Right cardiac atrium (tissue), 5 donors: ENCODE data around the gene HCAR2. TPM values are rescaled to one million over a fixed set of nuclear protein-coding genes. Genes with fewer than 3 reads are reported as not detected.
"Not testable (repeated sequence)": the region's sequence is repeated elsewhere in the genome, so short reads cannot be mapped to it uniquely, and the experiment has no call there.

Experiments
- ATAC-seq, 2 donors: fragments of 200-7000 bp; cut with Tn5 transposase; one replicate each; pipeline versions ENCODE4 v1.8.0 to v1.9.1; 2020; ENCODE audit warnings: moderate library complexity in 2 of 2, mild to moderate bottlenecking in 1 of 2
- DNase-seq, 3 donors: peaks; one replicate each; pipeline ENCODE4 v3.0.0-alpha.2; 2020
- H3K27ac ChIP-seq: one replicate; pipeline ENCODE4 v1.5.1; 2013; ENCODE audit warnings: mild to moderate bottlenecking, low read length, control low read depth, moderate library complexity
- H3K27me3 ChIP-seq: one replicate; pipeline ENCODE4 v1.6.1; 2013; ENCODE audit not compliant: control insufficient read depth, insufficient read depth
- H3K4me1 ChIP-seq: one replicate; pipeline ENCODE4 v1.6.1; 2013; ENCODE audit warnings: low read length; ENCODE audit not compliant: control insufficient read depth, insufficient read depth
- H3K4me3 ChIP-seq: one replicate; pipeline ENCODE4 v1.5.1; 2013; ENCODE audit warnings: low read length, control low read depth
- H3K9me3 ChIP-seq: one replicate; pipeline ENCODE4 v1.6.1; 2013; ENCODE audit warnings: low read length; ENCODE audit not compliant: control insufficient read depth
- WGBS: extraction: QIAGEN DNeasy Blood & Tissue Kit; methylation state at CpG from one replicate; pipeline ENCODE4 v1.1.7; 2013; 5-methylcytosine and 5-hydroxymethylcytosine counted together
- intact Hi-C, 4 donors: fragments of 100-400 bp; cut with DNase I; formaldehyde crosslinking; loops; one replicate each; pipeline versions ENCODE4 v1.11.0 to v1.14.0; 2022 to 2023
- polyA plus RNA-seq: library from polyadenylated mRNA; stranded (reverse); fragments of 200-250 nt; gene quantifications from one replicate; pipeline ENCODE4 v1.2.3, GENCODE V29; 2013
- total RNA-seq, 4 donors: library from RNA; stranded (reverse); fragmentation: NEBNext Ultra II Directional; extraction: Animal tissue kit (Norgen Biotek cat#: 25700); gene quantifications; one replicate each; pipeline ENCODE4 v1.2.1, GENCODE V29; 2021
- donor health status: healthy with polysubstance abuse.
- donor health status: DM: no; HTN: yes; CAD: no.
- donor health status: DM: no; HTN: no; CAD: no.
- donor health status: DM: no; HTN: yes; CAD: no; lungs with severe emphysema.
- donor health status: DM: yes; HTN: yes; CAD: no.

HCAR2 gene
- total and polyA plus RNA-seq, 5 donors, result 0.16 to 0.58 TPM; not detected in 3

GRCh38 chr12:122686538-122686937 is 16.6 kb downstream of the HCAR2 start:
- Histone ChIP-seq H3K9me3 (no peaks in the 10 kb centered on the region), H3K27me3 (no peaks in the 10 kb centered on the region), H3K4me3 (no peak overlapping the region), H3K27ac (no peak overlapping the region), H3K4me1 (no peaks in the 10 kb centered on the region)
- DNase-seq (no peak), ATAC-seq (no peak)
- intact Hi-C loops, result no loop called here
- WGBS, result 88% methylated on average over 3 of the region's 3 CpGs

DNA sequence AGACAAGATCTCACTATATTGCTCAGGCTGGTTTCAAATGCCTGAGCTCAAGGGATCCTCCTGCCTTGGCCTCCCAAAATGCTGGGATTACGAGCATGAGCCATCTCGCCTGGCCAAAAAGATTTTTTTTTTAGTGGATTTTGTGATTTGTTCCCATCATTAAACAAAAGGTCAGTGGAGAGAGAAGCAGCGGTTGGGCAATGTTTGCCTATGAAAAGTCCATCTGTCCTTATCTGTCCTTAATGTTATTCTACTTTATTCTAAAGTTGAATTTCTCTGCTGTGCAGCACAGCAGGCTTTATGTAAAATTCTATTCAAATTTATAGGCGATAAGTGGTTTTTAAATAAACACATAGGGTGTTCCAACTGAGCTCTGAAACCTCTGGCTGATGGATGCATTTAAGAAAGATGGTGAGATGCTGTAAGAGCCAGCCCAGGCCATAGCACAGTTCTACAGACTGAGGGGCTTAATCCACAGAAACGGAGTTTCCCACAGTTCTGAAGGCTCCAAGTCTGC is 18.8 kb downstream of the HCAR2 start:
- H3K27me3 ChIP-seq, result no peaks in the 10 kb centered on the region
- WGBS, result 76% methylated on average over 5 of the region's 5 CpGs
- no peak overlapping the region for H3K4me3 ChIP-seq
- H3K4me1 ChIP-seq, result no peaks in the 10 kb centered on the region
- no peaks in the 10 kb centered on the region for H3K9me3 ChIP-seq
- intact Hi-C loops, result no loop called here
- no peak for DNase-seq
- no peak overlapping the region for H3K27ac ChIP-seq
- ATAC-seq, result no peak

DNA sequence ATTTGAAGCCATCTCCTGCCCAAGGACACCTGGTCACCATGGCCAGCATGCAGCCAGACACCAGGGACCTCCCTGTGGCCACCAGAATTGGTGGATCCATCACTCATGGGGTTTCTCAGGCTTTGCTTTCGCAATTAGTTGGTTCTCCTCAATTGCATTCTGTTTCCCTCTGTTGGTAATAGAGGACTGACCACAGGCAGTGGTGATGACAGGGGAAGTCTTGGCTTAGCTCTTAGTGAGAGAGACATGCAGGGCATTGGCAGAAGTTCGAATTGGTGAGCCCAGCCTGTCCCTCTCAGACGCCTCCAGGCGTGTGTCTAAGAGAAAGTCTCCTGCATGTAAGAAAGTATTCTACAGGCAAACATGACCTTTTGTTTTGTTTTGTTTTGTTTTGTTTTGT is 21.3 kb downstream of the HCAR2 start:
- no peak overlapping the region for H3K4me3 ChIP-seq
- intact Hi-C loops, result no loop called here
- no peaks in the 10 kb centered on the region for H3K4me1 ChIP-seq
- H3K27ac ChIP-seq, result no peak overlapping the region
- H3K9me3 ChIP-seq, result no peaks in the 10 kb centered on the region
- 58% methylated on average over 4 of the region's 4 CpGs for WGBS
- ATAC-seq, result peak; percentile 54 to 64
- no peaks in the 10 kb centered on the region for H3K27me3 ChIP-seq
- no peak for DNase-seq

GRCh38 chr12:122680989-122681388 is 22.2 kb downstream of the HCAR2 start:
- DNase-seq, H3K27ac ChIP-seq, H3K4me1 ChIP-seq, H3K4me3 ChIP-seq, H3K9me3 ChIP-seq, ATAC-seq, intact Hi-C loops, H3K27me3 ChIP-seq: not testable (repeated sequence)
- 87% methylated on average over 6 of the region's 6 CpGs for WGBS

DNA sequence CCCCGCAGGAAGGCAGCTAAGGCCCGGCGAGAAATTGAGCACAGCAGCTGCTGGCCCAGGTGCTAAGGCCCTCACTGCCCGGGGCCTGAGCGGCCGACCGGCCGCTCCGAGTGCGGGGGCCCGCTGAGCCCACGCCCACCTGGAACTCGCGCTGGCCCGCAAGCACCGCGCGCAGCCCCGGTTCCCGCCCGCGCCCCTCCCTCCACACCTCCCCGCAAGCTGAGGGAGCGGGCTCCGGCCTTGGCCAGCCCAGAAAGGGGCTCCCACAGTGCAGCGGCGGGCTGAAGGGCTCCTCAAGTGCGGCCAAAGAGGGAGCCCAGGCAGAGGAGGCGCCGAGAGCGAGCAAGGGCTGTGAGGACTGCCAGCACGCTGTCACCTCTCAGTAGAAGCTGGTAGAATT is 26.4 kb downstream of the HCAR2 start:
- WGBS, result 95% methylated on average over 32 of the region's 32 CpGs

GRCh38 chr12:122676015-122676414 is 27.1 kb downstream of the HCAR2 start:
- intact Hi-C loops, DNase-seq, H3K9me3 ChIP-seq, H3K27ac ChIP-seq, H3K4me1 ChIP-seq, H3K27me3 ChIP-seq, H3K4me3 ChIP-seq, ATAC-seq: not testable (repeated sequence)
- 87% methylated on average over 8 of the region's 8 CpGs for WGBS

More for the DNA sequence above, 26.4 kb downstream of the HCAR2 start:
- DNase-seq, H3K9me3 ChIP-seq, H3K27me3 ChIP-seq, H3K27ac ChIP-seq, ATAC-seq, intact Hi-C loops, H3K4me1 ChIP-seq, H3K4me3 ChIP-seq: not testable (repeated sequence)

GRCh38 chr12:122672515-122672914 is 30.6 kb downstream of the HCAR2 start:
- no peak for DNase-seq
- 71% methylated on average over 2 of the region's 2 CpGs for WGBS
- Histone ChIP-seq H3K4me1 (no peaks in the 10 kb centered on the region), H3K27me3 (no peaks in the 10 kb centered on the region), H3K9me3 (no peaks in the 10 kb centered on the region), H3K27ac (no peak overlapping the region), H3K4me3 (no peak overlapping the region)
- ATAC-seq, result no peak
- intact Hi-C loops, result no loop called here

DNA sequence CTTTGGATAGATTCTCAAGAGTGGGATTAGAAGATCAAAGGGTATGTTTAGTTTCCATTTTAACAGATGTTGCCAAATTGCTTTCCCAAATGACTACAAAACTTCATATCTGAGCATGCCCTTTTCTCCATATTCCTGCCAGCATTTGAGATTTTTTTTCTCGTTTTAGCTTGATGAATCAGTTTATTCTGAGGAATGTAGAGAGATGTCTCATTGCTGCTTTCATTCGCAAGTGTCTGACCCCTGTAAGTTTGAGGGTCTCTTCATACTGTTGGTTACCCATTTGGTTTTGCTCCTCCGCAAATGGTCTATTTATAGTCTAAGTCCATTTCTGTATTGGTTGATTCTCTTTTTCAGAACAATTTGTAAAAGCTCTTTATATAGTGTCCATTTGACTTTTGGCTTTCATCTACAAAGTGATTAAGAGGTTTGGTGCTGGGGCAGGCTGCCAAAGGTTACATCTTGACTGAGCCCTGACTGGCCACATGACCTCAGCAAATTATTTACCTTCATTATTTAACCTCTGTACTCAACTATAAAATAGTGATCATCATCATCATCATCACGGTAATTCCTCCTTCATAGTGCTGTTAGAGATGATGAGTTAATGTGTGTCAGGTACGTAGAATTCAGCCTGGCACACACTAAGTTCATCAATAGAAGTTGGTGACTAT is 33.6 kb downstream of the HCAR2 start:
- H3K9me3 ChIP-seq, result no peaks in the 10 kb centered on the region
- DNase-seq (no peak), ATAC-seq (no peak)
- no peaks in the 10 kb centered on the region for H3K4me1 ChIP-seq
- intact Hi-C loops, result no loop called here
- H3K4me3 ChIP-seq, result no peak overlapping the region
- no peak overlapping the region for H3K27ac ChIP-seq
- WGBS, result 68% methylated on average over 5 of the region's 5 CpGs
- H3K27me3 ChIP-seq, result no peaks in the 10 kb centered on the region

DNA sequence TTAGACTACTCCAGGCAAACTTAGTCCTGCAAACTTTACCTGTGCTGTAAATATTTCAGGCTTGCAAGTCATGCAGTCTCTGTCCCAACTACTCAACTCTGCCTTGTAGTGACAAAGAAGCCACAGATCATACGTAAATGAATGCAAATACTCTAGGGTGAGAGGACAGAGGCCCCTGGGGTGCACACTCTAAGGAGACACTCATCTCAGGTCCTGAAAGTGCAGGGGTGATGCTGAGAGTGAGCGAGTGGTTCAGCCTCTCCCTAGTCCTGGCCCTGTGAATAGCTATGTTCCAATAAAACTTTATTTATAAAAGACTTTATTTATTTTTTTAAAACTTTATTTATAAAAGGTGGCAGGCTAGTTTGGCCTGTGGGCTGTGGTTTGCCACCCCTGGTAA is 34.9 kb downstream of the HCAR2 start:
- H3K4me1 ChIP-seq, result no peaks in the 10 kb centered on the region
- WGBS, result 82% methylated on average over 2 of the region's 2 CpGs
- ATAC-seq, result no peak
- no peaks in the 10 kb centered on the region for H3K9me3 ChIP-seq
- H3K4me3 ChIP-seq, result no peak overlapping the region
- DNase-seq, result no peak
- intact Hi-C loops, result no loop called here
- H3K27me3 ChIP-seq, result no peaks in the 10 kb centered on the region
- no peak overlapping the region for H3K27ac ChIP-seq

- no peak overlapping the region for H3K27ac ChIP-seq
- intact Hi-C loops, result no loop called here
- DNase-seq, result no peak
- H3K9me3 ChIP-seq, result no peaks in the 10 kb centered on the region
- no peaks in the 10 kb centered on the region for H3K4me1 ChIP-seq
- WGBS, result 95% methylated on average over 5 of the region's 5 CpGs
- no peak for ATAC-seq
- no peak overlapping the region for H3K4me3 ChIP-seq
- H3K27me3 ChIP-seq, result no peaks in the 10 kb centered on the region
Measured at GRCh38 chr12:122665759-122666158, 37.4 kb downstream of the HCAR2 start.

DNA sequence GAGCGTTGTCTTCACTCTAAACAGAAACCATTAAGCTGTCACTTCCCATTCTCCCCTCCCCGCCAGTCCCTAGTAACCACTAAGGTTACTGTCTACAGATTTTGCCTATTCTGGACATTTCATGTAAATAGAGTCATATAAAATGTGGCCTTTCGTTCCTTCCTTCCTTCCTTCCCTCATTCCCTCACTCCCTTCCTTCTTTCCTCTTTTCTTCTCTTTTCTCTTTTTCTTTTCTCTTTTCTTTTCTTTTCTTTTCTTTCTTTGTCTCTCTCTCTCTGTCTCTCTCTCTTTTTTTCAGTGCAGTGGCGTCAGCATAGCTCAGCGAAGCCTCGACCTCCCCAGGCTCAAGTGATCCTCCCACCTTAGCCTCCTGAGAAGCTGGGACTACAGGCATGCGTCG is 37.8 kb downstream of the HCAR2 start:
- 84% methylated on average over 8 of the region's 8 CpGs for WGBS
- H3K27me3 ChIP-seq, result no peaks in the 10 kb centered on the region
- H3K9me3 ChIP-seq, result no peaks in the 10 kb centered on the region
- H3K27ac ChIP-seq, result no peak overlapping the region
- intact Hi-C loops, result no loop called here
- H3K4me3 ChIP-seq, result no peak overlapping the region
- ATAC-seq, result no peak
- no peak for DNase-seq
- no peaks in the 10 kb centered on the region for H3K4me1 ChIP-seq

DNA sequence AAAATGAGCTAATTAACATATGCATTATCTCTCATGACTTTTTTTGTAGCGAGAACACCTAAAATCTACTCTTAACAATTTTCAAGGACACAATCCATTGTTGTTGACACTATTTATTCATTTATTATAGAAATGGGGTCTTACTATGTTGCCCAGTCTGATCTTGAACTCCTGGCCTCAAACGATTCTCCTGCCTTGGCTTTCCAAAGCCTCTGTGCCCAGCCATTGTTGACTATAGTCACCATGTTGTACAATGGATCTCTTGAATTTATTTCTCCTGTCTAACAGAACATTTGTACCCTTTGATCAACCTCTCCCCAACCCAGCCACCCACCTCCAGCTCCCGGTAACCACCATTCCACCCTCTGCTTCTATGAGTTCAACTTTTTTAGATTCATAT is 41.2 kb downstream of the HCAR2 start:
- no peaks in the 10 kb centered on the region for H3K9me3 ChIP-seq
- ATAC-seq (no peak), DNase-seq (no peak)
- 96% methylated on average over 3 of the region's 3 CpGs for WGBS
- H3K4me1 ChIP-seq, result no peaks in the 10 kb centered on the region
- H3K27me3 ChIP-seq, result no peaks in the 10 kb centered on the region
- no peak overlapping the region for H3K4me3 ChIP-seq
- intact Hi-C loops, result no loop called here
- no peak overlapping the region for H3K27ac ChIP-seq
